Measurements from ENCODE around the gene ROBO1.

DNA sequence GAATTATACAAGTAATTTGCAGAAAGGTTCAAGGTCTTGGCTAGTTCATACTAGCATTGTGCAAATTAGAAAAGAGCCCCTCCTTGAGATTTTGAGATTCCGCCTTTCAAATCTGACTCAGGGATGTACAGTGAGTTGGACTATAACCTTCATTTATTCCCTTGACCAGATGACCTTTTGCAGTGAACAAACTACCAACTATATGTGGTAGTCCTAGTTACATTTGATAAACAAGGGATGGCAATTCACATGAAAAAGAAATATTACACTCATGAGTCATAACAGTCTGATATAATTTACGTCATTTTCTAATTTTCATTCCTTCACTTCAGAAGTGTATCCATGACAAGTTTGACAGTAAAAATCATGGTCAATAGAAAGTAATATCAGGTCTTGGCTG, 860.4 kb downstream of the ROBO1 start:
- no peak for TF ChIP-seq POLR2AphosphoS5 (IDR thresholded peaks at IDR 0.05; ENCODE audit: borderline replicate concordance, low read depth, low read length)
- TF ChIP-seq FOXP2 (optimal IDR thresholded peaks at IDR 0.05; ENCODE audit: control extremely low read depth, extremely low read length, insufficient read depth), result no peak

Data from SK-N-MC (cell line).